Right lobe of liver (tissue), 6 donors: ENCODE data around the gene GZMA. TPM values are rescaled to one million over a fixed set of nuclear protein-coding genes. Genes with fewer than 3 reads are reported as not detected.

ENCODE experiments used
- ATAC-seq, 4 donors: fragments of 200-7000 bp; cut with Tn5 transposase; one replicate each; pipeline ENCODE4 v1.9.1; 2020; ENCODE audit warnings: mild to moderate bottlenecking in 4 of 4, moderate library complexity in 4 of 4
- DNase-seq, 3 donors: peaks; one replicate each; pipeline ENCODE4 v3.0.0-alpha.2; 2020
- H3K27ac ChIP-seq, 3 donors: fragments of 200-600 bp; one replicate each; pipeline ENCODE4 v1.8.0; 2022
- H3K27me3 ChIP-seq, 2 donors: fragments of 200-600 bp; one replicate each; pipeline ENCODE4 v1.8.0; 2022
- H3K36me3 ChIP-seq, 4 donors: fragments of 200-600 bp; sonication (generic) in 1 of 4; one replicate each; pipeline versions ENCODE4 v1.5.1 to v1.8.0; 2017 to 2022; ENCODE audit warnings: control low read depth in 1 of 4
- H3K4me1 ChIP-seq, 4 donors: fragments of 200-600 bp; sonication (generic) in 1 of 4; one replicate each; pipeline versions ENCODE4 v1.5.1 to v1.8.0; 2017 to 2022; ENCODE audit warnings: control low read depth in 1 of 4
- H3K4me3 ChIP-seq, 3 donors: fragments of 200-600 bp; one replicate each; pipeline ENCODE4 v1.8.0; 2022
- H3K9me3 ChIP-seq, 4 donors: fragments of 200-600 bp; sonication (generic) in 1 of 4; one replicate each; pipeline versions ENCODE4 v1.5.1 to v1.8.0; 2017 to 2022; ENCODE audit warnings: control low read depth in 1 of 4
- CTCF ChIP-seq, 4 donors: fragments of 200-600 bp in 3 of 4; fragments of 450-650 bp in 1 of 4; IDR thresholded peaks; one replicate each; pipeline versions ENCODE4 v1.5.1 to v1.8.0; 2016 to 2022; ENCODE audit warnings: antibody characterized with exemption in 4 of 4, mild to moderate bottlenecking in 2 of 4
- POLR2A ChIP-seq: fragments of 450-650 bp; IDR thresholded peaks from one replicate; pipeline ENCODE4 v1.6.1; 2017; ENCODE audit warnings: antibody characterized with exemption, mild to moderate bottlenecking
- WGBS: methylation state at CpG from one replicate; pipeline ENCODE4 v1.1.6; 2018; ENCODE audit warnings: low coverage, low lambda C conversion rate; ENCODE audit not compliant: insufficient coverage; ENCODE audit errors: missing lambda C conversion rate; 5-methylcytosine and 5-hydroxymethylcytosine counted together
- intact Hi-C, 2 donors: fragments of 100-400 bp; cut with DNase I; formaldehyde crosslinking; loops; one replicate each; pipeline versions ENCODE4 v1.11.2 to v1.14.1; 2022
- total RNA-seq, 6 experiments: library from RNA; depleted of rRNA in 2 of 6; stranded (reverse); fragments of >200 nt in 2 of 6; fragmentation: NEBNext Ultra II Directional in 3 of 6; extraction: Animal tissue kit (Norgen Biotek cat#: 25700) in 3 of 6; gene quantifications; one replicate each; pipeline versions ENCODE4 v1.1.0 to v1.2.4, GENCODE V29; 2016 to 2023
- donor health status: DM: no; HTN: yes; CAD: no.
- donor health status: DM: no; HTN: no; CAD: no.
- donor health status: DM: no; HTN: no; CAD: no.
- donor health status: DM: no; HTN: yes; CAD: no.
- donor health status: DM: no; HTN: yes; CAD: no.

The GZMA gene
- total RNA-seq, 6 experiments from 2014 or later, result 0.53 to 2.9 (median 1.8) TPM

- TF ChIP-seq POLR2A (no peak), CTCF (IDR thresholded peaks at IDR 0.05) (no peak)
- WGBS, result 28% methylated on average over 4 of the region's 4 CpGs
- DNase-seq (peak; percentile 40 to 61 (median 56)), ATAC-seq (peak; percentile 85 to 95 (median 92))
- Histone ChIP-seq H3K27ac (no peak overlapping the region), H3K9me3 (no peaks in the 10 kb centered on the region), H3K27me3 (no peaks in the 10 kb centered on the region), H3K36me3 (no peaks in the 10 kb centered on the region), H3K4me1 (no peaks in the 10 kb centered on the region), H3K4me3 (no peak overlapping the region)
- intact Hi-C loops, result no loop called here
Measured at GRCh38 chr5:55143624-55144023, 41.2 kb downstream of the GZMA start.

- H3K27ac ChIP-seq, result no peak overlapping the region
- H3K9me3 ChIP-seq, result no peaks in the 10 kb centered on the region
- no peak for TF ChIP-seq CTCF (IDR thresholded peaks at IDR 0.05)
- H3K36me3 ChIP-seq, result no peaks in the 10 kb centered on the region
- DNase-seq (no peak), ATAC-seq (no peak)
- no peaks in the 10 kb centered on the region for H3K4me1 ChIP-seq
- 58% methylated on average over 8 of the region's 8 CpGs for WGBS
- intact Hi-C loops, result no loop called here
- H3K4me3 ChIP-seq, result no peak overlapping the region
- H3K27me3 ChIP-seq, result no peaks in the 10 kb centered on the region
Measured at GRCh38 chr5:55146080-55146479, 43.6 kb downstream of the GZMA start.

- ATAC-seq, result peak; percentile 95 to 97 (median 96)
- Histone ChIP-seq H3K36me3 (no peaks in the 10 kb centered on the region), H3K27ac (no peak overlapping the region), H3K9me3 (no peaks in the 10 kb centered on the region), H3K4me3 (no peak overlapping the region), H3K4me1 (no peaks in the 10 kb centered on the region), H3K27me3 (no peaks in the 10 kb centered on the region)
- DNase-seq, result peak; percentile 66 to 79 (median 71)
- TF ChIP-seq POLR2A (no peak), CTCF (IDR thresholded peaks at IDR 0.05) (peak; percentile 86 to 96 (median 93))
- intact Hi-C loops, result no loop called here
- 5% methylated on average over 11 of the region's 11 CpGs for WGBS
Measured at GRCh38 chr5:55146543-55147151, 44.2 kb downstream of the GZMA start.

- H3K4me1 ChIP-seq, result no peaks in the 10 kb centered on the region
- 55% methylated on average over 2 of the region's 2 CpGs for WGBS
- DNase-seq (no peak), ATAC-seq (no peak)
- no peak for TF ChIP-seq CTCF (IDR thresholded peaks at IDR 0.05)
- no peak for TF ChIP-seq POLR2A
- H3K27me3 ChIP-seq, result no peaks in the 10 kb centered on the region
- H3K4me3 ChIP-seq, result no peak overlapping the region
- no peaks in the 10 kb centered on the region for H3K9me3 ChIP-seq
- H3K27ac ChIP-seq, result no peak overlapping the region
- no peaks in the 10 kb centered on the region for H3K36me3 ChIP-seq
- intact Hi-C loops, result no loop called here
Measured at GRCh38 chr5:55149308-55149795, 46.9 kb downstream of the GZMA start.
